Endometrium (tissue), 2 donors: ENCODE results near the gene DHRS3.

ENCODE experiments used
- FAIRE-seq: peaks from 2 replicates; lab custom pipeline; 2012; peaks lifted over from hg19 to GRCh38; lab: Jason Lieb, UNC
- donor health status: control.
- donor health status: control.

The DHRS3 gene

DNA sequence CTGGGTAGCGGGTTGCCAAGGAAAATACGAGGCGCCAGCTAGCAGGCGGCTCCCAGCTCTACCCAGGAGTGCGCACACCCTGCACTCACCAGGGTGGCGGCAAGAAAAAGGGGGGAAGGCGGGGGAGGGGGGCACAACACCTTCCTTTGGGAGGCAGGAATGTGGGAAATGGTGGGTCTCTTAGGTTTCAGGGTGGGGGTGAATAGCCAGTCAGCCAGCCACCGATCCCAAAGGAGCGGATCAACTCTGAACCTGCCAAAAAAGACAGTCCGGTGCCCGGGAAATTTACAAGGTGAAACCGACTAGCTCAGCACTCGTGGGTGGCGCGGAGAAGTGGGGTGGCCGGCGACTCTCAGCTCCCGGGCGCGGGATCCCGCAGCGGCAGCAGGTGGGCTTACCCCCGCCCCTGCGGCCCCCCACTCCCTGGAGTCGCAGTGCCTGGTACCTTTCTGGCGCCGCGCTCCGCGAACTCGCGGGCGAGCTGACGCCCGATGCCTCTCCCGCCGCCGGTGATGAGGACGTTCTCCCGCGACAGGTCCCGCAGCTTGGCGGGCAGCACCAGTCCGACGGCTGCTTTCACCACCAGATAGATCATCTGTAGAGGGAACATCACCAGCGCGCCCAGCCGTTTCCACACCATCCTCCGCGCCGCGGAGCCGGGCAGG, 1.2 kb downstream of the DHRS3 start:
- FAIRE-seq = no peak

DNA sequence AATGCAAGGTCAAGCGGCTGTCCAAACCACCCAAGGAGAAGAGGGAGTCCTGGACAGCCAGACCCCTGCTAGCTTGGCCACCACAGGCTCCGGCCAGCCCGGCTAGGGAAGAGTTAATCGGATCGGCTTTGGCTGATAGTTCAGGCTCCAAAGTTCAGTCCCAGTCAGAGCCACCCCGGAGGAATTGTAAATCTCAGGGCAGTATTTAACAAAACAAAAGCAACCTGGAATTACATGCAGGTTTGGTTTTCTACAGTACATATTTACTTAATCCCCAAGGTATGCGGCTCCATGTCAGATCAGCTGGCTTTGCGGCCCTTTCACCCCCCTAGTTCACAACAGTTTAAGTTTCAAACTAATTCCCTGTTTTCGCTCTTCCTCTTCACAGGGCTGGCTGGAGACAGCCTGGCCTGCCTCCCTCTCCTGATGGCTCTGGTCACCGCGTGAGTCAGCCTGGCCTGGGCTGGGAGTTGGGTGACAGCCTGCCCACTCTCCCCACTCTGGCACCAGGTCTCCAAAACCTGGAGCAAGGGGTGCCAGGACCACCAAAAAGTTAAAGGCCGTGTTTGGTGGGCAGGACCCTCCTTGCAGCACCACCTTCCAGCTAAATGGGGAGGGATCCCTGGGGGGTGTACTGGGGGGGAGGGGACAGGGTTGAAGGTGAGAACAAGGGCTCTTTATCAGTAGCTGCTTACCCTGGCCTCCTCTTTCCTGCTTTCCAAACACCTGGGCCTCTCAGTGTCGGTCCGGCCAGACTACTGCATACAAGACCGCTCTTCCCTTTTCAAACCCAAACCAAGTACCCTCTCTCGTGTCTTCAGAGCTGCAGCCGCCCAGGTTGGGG, 1.9 kb downstream of the DHRS3 start:
- no peak for FAIRE-seq

DNA sequence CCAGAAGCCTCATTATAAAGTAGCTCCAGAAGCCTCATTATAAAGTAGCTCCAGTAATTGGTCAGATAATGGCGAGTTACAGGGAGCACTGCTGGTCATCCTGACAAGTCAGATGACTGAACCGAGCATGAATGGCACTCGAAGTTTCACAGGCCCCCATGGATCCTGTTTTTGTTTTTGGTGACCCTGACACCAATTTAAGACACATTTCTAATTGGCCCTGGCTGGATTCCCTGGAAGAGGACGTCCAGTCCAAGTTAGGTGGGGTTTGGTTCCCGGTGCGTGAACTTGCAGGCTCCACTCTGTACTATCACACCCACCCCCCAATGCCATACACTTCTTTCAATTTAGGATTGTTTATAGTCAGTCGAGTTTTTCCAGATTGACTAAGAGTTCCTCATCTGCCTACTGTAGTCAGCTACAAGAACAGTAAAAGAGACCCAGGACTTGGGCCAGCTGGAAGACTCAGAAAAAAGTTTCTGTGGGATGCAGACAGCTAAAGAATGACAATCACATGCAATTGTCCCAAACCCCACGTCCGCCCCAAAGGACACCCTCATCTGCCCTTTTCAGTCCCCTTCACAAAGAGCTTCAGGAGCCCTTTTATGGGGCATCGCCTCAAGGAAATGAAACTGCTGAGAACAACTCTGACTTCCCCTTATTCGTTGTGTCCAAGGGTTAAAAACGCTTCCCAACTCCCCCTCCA, 2.7 kb downstream of the DHRS3 start:
- FAIRE-seq = no peak

DNA sequence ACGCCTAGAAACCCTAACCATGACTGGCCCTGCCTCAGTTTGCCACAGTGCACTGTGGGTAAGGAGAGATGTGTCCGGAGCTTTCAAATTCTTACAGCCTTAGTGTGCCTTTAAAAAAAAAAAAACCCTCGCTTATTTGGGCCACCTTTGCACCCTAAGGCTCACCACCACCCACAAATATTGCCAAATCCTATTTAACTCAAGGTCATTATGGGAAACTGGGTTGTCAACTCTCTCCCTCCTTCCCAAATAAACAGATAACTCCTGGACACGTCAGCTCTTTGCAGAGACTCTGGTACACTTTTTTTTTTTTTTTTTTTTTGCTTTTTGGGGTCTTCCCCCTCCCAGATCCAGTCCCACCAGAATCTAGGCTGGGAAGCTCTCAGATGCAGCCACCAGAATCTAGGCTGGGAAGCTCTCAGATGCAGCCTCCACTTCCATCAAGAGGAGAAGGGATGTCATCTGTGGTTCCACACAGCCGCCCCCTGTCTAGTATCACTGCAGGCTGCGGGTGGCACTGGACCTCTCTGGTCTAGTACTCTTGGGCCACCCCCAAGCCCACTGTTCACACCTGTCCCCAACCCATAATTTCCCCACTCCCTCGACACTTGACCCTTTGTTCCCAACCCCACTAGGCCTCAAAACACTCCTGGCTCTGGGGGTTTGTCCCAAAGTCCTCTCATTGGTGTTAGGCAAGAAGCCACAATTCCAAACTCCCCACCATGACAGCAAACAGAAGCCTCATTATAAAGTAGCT, 3.4 kb downstream of the DHRS3 start:
- no peak for FAIRE-seq

DNA sequence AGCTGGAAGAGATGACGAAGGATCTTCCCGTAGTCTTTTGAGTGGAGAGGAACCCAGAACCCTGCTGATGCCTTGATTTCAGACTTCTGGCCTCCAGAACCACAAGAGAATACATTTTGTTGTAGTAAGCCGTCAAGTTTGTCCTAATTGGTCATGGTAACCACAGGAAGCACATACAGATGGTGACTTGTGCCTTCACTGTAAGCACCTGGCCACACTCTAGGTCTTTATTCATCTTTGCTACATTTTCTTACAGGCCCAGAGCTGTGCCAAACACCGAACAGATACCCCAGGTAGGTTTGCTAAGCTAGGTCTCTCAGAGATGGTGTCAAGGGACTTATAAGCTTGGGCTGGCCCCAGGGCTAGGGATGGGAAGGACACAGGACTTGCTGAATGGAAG, 4.8 kb downstream of the DHRS3 start:
- no peak for FAIRE-seq

DNA sequence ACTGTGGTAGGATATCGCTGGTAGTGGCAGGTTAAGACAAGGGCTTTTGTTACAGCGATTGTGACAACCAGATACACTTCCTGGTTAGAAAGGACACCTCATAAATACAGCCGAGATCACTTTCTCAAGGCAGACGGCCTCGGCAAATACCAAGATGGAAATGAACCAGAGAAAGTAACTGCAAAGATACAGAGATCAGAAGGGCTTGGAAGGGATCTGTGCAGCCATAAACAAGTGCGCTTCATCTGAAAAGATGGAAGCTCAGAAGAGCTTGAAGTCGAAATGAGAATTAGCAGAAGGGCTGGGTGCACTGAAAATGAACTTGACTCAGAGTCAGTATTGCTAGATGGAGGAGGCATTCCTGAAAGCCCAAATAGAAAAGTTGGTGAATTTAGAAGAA, 7.1 kb downstream of the DHRS3 start:
- FAIRE-seq = no peak

DNA sequence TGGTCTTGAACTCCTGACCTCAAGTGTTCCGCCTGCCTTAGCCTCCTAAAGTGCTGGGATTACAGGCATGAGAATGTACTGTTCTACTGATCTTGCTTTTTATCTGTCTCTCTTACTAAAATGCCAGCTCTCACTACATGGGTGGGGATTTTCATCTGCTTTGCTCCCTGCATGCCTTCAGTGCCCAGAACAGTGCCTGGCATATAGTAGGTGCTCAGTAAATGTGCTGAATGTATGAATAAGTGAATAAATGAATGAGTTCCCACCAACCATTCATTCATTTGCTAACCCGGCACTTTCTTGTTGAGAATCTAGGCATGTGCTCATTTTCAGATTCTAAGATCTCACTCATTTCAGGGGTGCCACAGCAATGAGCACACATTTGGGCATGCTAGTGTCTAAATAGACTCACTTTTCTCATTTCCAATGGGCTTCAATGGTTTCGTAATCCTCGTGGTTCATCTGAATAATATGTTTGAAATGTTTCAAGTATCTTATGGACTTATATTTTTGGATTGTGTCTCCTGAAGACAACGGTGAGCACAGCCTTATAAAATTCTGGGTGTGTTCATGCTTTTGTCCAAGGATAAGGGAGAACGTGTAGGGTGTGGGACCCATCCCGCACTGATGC, 7.6 kb downstream of the DHRS3 start:
- no peak for FAIRE-seq

DNA sequence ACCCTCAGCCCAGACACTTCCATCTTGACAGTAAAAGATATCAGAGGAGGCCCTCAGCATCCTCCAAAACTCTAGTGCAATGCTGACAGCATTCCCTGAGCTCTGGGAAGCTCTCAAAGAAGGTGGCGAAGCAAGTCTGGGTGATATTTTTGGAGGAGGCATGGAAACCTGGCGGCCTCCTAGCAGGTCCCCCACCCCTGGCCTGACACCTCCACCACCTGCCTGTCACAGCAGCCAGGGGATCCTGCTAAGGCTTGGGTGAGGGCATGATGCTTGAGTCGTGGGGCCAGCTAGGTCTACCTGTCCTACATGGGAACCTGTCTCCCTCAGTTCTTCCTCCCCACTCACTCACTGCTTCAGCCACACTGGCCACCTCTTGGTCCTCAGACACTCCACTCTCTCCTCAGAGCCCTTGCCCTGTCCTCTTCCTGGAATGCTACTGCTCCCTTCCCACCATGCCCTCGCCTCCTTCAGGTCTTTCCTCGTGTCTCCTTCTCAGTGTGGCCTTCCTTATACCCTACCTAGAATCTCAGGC, 8.5 kb downstream of the DHRS3 start:
- FAIRE-seq = no peak

DNA sequence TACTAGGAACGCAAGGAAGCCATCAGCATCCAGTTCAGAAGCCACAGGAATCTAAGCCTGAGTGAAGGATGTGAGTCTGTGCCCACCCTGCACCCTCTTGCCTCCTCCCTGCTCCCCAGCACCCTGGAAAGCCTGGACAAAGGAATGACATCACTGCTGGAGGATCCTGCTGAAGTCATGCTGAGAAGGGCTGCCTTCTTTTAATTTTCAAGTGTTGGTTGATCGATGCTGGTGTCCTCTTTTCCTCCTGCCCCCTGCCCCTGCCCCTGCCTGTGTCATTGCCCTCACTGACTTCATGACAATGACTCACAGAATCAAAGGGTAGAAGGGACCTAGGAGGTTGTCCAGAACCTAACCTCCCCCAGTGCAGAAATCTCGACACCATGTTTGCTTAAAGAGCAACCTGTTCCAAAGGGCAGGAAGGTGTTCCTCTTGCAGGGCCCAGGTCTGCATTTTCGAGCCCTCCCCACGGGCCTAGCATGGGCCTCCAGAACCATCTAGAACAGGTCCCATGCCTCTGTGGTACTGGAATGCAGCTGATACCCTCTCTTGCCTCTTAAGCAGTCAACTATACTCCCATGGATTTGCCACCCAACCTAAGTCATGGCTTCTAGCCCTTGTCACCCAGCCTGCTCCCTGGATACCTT, 9.6 kb downstream of the DHRS3 start:
- FAIRE-seq = no peak

DNA sequence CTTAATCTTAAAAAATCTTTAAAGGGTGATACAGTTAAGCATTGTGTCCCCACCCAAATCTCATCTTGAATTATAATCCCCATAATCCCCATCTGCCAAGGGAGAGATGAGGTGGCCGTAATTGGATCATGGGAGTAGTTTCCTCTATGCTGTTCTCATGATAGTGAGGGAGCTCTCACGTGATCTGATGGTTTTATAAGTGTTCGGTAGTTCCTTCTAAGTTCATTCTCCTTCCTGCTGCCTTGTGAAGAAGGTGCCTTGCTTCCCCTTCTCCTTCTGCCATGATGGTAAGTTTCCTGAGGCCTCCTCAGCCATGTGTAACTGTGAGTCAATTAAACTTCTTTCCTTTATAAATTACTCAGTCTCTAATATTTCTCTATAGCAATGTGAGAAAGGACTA, 10.7 kb downstream of the DHRS3 start:
- no peak for FAIRE-seq

DNA sequence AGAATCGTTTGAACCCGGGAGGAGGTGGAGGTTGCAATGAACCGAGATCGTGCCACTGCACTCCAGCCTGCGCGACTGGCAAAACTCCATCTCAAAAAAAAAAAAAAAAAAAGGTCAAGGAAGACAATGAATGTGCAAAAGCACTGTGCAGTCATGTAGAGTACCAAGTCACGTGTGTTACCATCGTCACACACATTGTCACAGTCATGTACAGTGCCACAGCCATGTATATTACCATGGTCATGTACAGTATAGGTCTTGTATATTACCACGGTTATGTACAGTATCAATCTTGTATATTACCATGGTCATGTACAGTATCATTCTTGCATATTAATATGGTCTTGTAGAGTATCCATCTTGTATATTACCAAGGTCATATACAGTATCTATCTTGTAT, 13.0 kb downstream of the DHRS3 start:
- no peak for FAIRE-seq

DNA sequence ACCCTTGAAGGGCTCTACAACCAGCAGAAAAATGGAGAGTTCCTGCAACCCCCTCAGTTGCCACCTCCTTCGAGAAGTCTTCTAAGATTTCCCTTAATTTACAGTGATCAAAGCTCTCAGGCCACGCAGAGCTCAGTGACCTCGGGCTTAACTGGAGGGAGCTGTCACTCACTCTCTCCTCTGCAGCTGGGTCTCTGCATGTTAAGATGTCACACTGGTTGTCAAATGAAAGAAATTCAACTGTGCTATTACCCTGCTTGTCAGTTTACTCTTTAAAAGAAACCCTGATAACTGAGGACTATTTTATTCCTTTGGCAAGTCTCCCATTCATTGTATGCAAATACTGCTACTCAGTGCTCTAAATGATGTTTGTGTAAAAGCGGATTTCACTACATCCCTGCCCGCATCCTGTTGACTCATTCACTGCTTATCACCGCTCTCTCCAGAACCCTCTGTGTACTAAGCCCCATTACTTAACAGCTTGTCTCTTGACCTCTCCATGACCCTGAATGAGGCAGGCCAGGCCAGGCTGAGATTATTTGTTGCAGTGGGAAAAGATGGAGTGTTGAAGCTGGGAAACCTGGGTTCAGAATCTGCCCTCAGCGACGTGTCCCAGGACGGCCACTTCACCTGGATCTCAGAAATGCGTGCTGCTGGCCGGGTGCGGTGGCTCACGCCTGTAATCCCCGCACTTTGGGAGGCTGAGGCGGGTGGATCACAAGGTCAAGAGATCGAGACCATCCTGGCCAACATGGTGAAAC, 13.7 kb downstream of the DHRS3 start:
- no peak for FAIRE-seq

DNA sequence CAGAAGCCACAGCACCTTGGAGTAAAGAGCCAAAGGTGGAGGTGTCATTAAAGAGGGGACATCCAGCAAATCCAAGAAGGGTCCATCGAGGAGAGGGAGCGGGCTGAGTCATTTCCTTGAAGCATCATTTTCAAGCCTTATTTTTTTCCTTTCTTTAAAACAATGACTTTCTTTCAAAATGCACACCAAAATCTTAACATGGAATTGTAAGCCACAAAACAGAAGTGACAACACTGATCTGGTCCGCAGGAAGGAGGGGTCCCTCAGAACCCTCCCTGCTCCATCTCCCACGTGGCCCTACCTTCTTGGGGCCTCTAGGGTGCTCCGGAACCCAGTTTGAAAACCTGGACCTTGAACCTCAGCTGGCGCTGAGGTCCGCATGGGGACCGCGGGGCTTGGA, 14.8 kb downstream of the DHRS3 start:
- FAIRE-seq = no peak

DNA sequence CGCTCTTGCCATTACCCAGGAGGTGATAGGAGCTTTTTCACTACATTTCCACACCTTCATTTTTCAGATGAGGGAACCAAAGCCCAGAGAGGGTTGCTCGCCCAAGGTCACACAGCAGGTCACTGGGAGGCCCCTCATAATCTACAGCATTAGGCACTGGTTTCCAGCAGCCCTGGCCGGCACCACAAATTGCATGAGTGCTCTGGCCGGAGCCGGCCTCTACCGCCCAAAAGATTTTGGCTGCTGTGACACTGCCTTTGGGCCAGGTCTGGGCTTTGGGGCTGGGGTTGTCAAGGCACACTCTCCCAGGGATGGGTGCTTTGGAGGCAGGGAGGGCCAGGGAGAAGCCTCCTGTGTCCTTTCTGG, 15.4 kb downstream of the DHRS3 start:
- no peak for FAIRE-seq

DNA sequence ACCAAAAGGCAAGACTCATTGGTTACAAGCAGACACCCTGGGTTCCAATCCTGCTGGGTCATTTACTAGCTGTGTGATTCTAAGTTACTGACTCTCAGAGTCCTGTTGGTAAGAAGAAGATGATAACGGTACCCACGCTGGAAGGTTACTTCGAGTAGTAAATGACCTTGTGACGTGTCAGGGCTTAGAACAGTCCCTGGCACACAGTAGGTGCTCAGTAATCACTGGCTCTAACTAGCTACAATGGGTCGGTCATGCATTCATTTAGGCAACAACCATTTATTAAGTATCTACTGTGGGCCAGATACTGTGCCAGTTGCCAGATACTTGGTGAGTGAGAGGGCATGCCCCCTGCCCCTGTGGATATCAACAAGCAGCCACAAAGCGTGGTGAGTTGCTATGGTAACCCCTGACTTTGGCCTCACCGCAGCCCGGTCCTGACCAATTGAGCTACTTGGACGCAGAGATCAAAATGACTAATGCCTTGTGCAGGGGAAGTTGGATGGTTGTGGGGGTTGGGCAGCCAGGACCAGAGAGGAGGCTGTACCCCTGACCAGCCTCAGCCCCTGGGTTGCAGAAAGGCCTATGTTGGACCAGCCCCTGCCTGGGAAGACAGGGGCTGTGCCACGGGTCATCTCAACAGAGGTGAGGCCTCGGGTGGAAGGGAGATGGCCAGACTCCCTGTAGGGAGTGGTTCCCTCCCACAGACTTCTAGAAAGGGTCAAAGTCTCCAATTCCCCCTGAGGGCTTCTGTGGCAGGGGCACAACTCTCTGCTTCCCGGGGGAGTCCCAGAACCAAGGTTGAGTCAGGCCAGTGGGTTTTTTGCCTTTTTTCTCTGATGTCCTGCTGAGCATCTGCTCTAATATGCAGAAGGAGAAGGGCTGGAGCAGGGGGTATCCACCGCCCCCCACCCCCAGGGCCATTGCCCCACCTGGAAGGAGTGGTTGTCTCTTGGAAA, 16.0 kb downstream of the DHRS3 start:
- no peak for FAIRE-seq

DNA sequence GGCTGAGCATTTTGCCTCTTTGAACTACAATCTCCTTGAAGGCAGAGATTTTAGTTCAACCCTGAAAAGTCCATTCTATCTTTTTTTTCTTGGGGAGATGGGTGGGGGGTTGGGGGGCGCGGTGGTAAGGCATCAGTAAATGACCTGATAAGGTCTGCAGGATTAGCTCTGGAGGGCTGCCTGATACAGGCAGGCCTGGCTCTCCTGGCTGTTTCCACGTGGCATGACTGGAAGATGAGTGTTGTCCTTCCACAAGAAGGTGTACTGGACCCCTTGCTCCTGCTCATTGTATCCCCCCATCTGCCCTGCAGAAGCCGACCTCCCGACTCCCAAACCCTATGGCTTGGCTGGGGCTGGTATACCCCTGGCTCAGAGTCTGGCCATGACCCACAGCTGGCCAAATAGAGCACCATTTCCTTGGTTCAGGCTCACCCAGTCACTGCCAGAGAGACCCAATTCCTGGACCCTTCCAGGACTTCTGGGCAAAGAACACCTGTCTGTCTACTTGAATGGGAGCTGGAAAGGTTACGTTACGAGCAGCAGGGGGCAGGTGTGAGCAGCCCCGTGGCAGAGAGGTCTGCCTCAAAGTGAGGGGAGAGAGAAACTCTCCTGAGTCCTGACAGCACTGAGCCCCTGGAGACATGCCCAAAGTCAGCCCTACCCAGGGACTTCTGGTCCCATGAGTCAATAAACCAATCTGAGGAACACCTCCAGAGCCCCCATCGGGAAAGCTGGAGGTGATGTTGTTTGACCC, 17.0 kb downstream of the DHRS3 start:
- no peak for FAIRE-seq

DNA sequence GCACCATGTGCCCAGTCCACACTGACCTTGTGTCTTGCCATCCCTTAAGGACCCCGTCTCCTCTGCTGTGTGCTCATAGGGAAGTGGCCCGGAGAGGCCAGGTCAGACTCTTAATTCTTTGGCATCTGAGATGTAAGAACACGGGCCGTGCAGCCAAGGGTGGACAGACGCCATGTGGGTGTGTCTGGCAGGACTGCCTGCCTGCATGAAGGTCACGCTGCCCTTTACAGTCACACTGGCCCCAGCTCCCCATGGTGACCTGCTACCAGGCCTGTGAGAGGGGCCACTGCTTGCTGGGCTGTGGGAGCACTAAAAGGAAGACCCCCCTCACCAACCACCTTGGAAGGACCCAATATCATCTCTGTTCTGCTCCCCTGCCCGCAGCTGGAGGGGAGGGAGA, 17.7 kb downstream of the DHRS3 start:
- no peak for FAIRE-seq

DNA sequence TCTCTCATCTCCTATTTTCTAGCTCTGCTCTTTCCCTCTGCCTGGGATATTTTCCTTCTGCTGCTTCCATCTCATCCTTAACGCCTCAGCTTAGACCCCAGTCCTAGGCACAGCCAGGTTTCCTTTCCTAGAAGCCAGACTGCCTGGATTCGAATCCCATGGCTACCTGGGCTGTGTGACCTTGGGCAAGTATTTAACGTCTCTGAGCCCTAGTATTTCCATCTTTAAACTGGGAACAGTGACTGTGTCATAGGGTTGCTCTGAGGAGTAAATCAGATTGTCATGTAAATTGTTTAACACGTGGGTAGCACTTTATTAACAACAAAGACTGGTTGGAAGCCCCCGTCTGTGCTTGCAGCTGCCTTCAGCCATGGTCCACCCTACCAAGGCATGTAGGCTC, 18.4 kb downstream of the DHRS3 start:
- no peak for FAIRE-seq

DNA sequence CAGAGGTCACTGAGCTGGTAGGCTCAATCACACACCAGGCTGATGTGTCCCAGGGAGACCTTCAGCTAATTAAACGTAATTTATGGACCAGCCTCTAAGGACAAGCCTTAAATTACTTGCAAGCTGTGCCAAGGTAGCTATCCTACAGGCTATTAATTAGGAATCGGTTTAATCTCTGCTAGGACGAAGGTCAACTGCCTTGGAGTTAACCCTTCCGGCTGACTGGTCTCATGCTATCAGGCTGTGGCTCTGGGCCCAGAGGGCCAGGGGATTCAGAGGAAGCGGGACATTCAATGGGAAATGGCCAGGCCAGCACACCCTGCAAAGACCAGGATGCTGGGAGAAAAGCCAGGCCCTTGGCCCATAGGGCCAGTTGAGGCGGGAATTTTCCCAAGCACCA, 19.0 kb downstream of the DHRS3 start:
- no peak for FAIRE-seq
